Heart left ventricle (tissue), 13 donors: ENCODE results near the gene NTM.

Experiments
- CTCF ChIP-seq, 12 donors: fragments of 200-600 bp; sonication (generic) in 4 of 12; IDR thresholded peaks; one replicate each; pipeline versions ENCODE4 v1.5.0 to v1.8.0; 2018 to 2022; ENCODE audit warnings: antibody characterized with exemption in 12 of 12, mild to moderate bottlenecking in 5 of 12
- POLR2A ChIP-seq, 2 donors: fragments of 450-650 bp; IDR thresholded peaks; one replicate each; pipeline ENCODE4 v1.6.1; 2017; ENCODE audit warnings: antibody characterized with exemption in 2 of 2, mild to moderate bottlenecking in 2 of 2, moderate library complexity in 2 of 2
- donor health status: ischemic (EF 13 %, LVEDD 7.1; RV severe dilation, severe dysfunction).
- donor health status: DM: no; HTN: yes; CAD: no.
- donor health status: DM: no; HTN: no; CAD: no.
- donor health status: ischemic (EF 25% LVEDD 6.9; RV normal size, moderate dysfunction).
- donor health status: ischemic (EF 25% LVEDD 5.7; RV mildly dilated, moderate dysfunction).
- donor health status: ischemic (EF 35%, LVEDD 5.7; RV mildly dilated, moderate dysfunction).
- donor health status: nonischemic (EF 11% LVEDD 7.7; RV severe dilation, severe dysfunction).
- donor health status: DM: yes; HTN: yes; CAD: no.
- donor health status: PGD.
- donor health status: ischemic (EF 29% LVEDD 5.4; RV normal size, mild dysfunction).
- donor health status: nonischemic (EF 23%, LVEDD 6.1; RV moderate dilation, normal function).

DNA sequence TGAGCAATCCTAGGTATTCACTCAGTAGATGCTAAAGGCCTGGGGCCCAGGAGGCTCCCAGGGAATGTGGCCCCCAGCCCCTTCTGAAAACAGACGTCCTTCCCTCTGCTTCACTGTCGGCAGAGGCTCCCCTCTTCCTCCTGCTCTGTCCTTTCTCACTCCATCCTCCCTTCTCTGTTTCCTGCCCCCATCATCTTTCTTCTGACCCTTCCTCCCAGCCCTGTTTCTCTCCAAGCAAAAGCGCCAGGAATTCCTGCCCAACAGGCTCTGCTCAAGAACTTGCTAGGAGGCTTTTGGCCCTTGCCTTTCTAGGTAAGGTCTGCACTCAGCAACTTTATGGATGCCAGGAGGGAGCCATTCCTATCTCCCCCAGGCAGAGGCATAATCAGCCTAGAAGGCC lies 300.5 kb downstream of the NTM start:
- TF ChIP-seq POLR2A (IDR thresholded peaks at IDR 0.05): no peak
- no peak for TF ChIP-seq CTCF (IDR thresholded peaks at IDR 0.05)
